Measurements from ENCODE around the gene PCYT2.
A peak's percentile ranks its signal among the peaks of the same experiment; 100 is the strongest.

The PCYT2 gene

DNA sequence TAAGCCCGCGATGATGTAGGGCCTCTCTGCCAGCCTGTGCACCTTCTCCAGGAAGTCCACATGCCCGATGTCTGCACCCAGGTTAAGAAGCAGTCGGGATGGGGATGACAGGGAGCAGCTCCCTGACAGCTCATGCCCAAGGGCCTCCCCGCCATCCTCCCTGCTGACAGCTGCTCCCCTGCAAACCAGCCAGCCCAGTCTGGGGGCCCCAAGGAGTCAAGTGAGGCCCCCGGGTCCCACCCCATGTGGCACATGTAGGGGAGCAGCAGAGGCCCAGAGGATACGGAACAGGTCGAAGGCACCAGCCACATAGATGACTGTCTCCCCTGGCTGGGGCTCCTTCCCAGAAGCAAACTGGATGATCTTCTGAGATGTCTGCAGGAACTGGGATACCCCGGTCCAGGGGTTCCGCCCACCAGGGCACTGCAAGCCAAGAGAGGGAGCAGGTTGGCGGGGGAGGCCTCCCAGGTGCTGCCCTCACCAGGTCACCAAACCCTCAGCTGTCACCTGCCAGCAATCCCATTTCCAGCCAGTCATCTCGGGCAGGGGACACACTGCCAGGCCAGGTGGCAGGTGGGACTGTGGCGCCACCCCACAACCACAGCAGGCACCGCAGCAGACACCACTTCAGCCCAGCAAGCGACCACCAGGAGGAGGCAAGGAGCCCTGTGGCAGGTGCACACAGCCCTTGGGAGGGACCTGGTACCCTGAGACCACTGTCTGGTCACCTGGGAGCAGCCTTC lies 4.6 kb downstream of the PCYT2 start:
- no peak for DNase-seq
- H3K9me3 ChIP-seq (ENCODE audit: insufficient read depth, low read length, severe bottlenecking) = no peaks in the 10 kb centered on the region
- no peak for TF ChIP-seq EZH2 (IDR thresholded peaks at IDR 0.05; ENCODE audit: borderline replicate concordance, low read depth, low read length, severe bottlenecking)
- TF ChIP-seq, protein P1, sequence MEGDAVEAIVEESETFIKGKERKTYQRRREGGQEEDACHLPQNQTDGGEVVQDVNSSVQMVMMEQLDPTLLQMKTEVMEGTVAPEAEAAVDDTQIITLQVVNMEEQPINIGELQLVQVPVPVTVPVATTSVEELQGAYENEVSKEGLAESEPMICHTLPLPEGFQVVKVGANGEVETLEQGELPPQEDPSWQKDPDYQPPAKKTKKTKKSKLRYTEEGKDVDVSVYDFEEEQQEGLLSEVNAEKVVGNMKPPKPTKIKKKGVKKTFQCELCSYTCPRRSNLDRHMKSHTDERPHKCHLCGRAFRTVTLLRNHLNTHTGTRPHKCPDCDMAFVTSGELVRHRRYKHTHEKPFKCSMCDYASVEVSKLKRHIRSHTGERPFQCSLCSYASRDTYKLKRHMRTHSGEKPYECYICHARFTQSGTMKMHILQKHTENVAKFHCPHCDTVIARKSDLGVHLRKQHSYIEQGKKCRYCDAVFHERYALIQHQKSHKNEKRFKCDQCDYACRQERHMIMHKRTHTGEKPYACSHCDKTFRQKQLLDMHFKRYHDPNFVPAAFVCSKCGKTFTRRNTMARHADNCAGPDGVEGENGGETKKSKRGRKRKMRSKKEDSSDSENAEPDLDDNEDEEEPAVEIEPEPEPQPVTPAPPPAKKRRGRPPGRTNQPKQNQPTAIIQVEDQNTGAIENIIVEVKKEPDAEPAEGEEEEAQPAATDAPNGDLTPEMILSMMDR (IDR thresholded peaks at IDR 0.05; ENCODE audit: borderline replicate concordance, extremely low read depth, low read length, poor library complexity, severe bottlenecking) = peak; percentile 34
- no peak overlapping the region for H3K9ac ChIP-seq (ENCODE audit: low read depth, low read length)
- H3K27ac ChIP-seq (ENCODE audit: low read length) = no peak overlapping the region
- H3K27me3 ChIP-seq (ENCODE audit: insufficient read depth, low read length, poor library complexity) = no peaks in the 10 kb centered on the region
- no peak overlapping the region for H2AFZ ChIP-seq (ENCODE audit: low read depth, low read length)
- peaks cover 64% of the 10 kb centered on the region for H3K36me3 ChIP-seq (ENCODE audit: insufficient read depth, low read length)
- H3K79me2 ChIP-seq (ENCODE audit: insufficient read depth, low read length) = peaks cover 21% of the 10 kb centered on the region
- H4K20me1 ChIP-seq (ENCODE audit: insufficient read depth, low read length) = peaks cover 35% of the 10 kb centered on the region
- H3K4me2 ChIP-seq (ENCODE audit: insufficient read depth, low read length) = no peak overlapping the region
- no peak overlapping the region for H3K4me3 ChIP-seq (ENCODE audit: low read depth in 1 of 2, low read length in 2 of 2)
- no peak for ATAC-seq (ENCODE audit: insufficient read depth, low read depth)
- H3K4me1 ChIP-seq (ENCODE audit: insufficient read depth, low read length) = peaks cover 21% of the 10 kb centered on the region

- no peak overlapping the region for H3K9ac ChIP-seq (ENCODE audit: low read depth, low read length)
- no peak overlapping the region for H3K27ac ChIP-seq (ENCODE audit: low read length)
- no peaks in the 10 kb centered on the region for H3K27me3 ChIP-seq (ENCODE audit: insufficient read depth, low read length, poor library complexity)
- H3K4me1 ChIP-seq (ENCODE audit: insufficient read depth, low read length) = peaks cover 19% of the 10 kb centered on the region
- TF ChIP-seq EZH2 (IDR thresholded peaks at IDR 0.05; ENCODE audit: borderline replicate concordance, low read depth, low read length, severe bottlenecking) = no peak
- TF ChIP-seq, protein P1 (IDR thresholded peaks at IDR 0.05; ENCODE audit: borderline replicate concordance, extremely low read depth, low read length, poor library complexity, severe bottlenecking) = no peak
- H2AFZ ChIP-seq (ENCODE audit: low read depth, low read length) = no peak overlapping the region
- peaks cover 34% of the 10 kb centered on the region for H4K20me1 ChIP-seq (ENCODE audit: insufficient read depth, low read length)
- DNase-seq (no peak), ATAC-seq (ENCODE audit: insufficient read depth, low read depth) (no peak)
- no peaks in the 10 kb centered on the region for H3K9me3 ChIP-seq (ENCODE audit: insufficient read depth, low read length, severe bottlenecking)
- no peak overlapping the region for H3K4me2 ChIP-seq (ENCODE audit: insufficient read depth, low read length)
- no peak overlapping the region for H3K4me3 ChIP-seq (ENCODE audit: low read depth in 1 of 2, low read length in 2 of 2)
- H3K36me3 ChIP-seq (ENCODE audit: insufficient read depth, low read length) = peaks cover 68% of the 10 kb centered on the region
- peaks cover 21% of the 10 kb centered on the region for H3K79me2 ChIP-seq (ENCODE audit: insufficient read depth, low read length)
Measured at GRCh38 chr17:81905993-81906392, 5.2 kb downstream of the PCYT2 start.

DNA sequence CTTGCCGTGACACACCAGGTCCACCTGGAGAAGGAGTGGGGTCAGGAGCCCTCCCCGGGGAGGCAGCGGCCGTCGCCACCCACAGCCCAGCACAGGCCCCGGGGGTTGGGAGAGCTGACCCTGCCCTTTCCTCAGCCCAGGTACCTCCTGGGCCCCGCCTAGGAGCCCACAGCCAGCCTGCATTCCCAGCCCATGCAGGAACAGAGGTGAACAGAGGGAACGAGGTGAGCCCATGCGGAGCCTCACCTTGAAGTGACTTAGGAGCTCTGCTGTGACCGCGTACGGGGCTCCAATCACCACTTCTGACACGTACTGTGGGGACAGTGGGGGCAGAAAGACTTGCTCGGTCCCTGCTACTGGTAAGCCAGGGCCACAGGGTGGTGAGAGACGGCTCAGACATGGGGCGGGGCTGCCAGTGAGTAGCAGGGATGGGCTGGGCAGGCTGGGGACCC lies 5.7 kb downstream of the PCYT2 start:
- Histone ChIP-seq H2AFZ (ENCODE audit: low read depth, low read length) (no peak overlapping the region), H3K4me3 (ENCODE audit: low read depth in 1 of 2, low read length in 2 of 2) (no peak overlapping the region), H3K4me1 (ENCODE audit: insufficient read depth, low read length) (peaks cover 15% of the 10 kb centered on the region), H3K27me3 (ENCODE audit: insufficient read depth, low read length, poor library complexity) (no peaks in the 10 kb centered on the region), H3K79me2 (ENCODE audit: insufficient read depth, low read length) (peaks cover 16% of the 10 kb centered on the region), H4K20me1 (ENCODE audit: insufficient read depth, low read length) (peaks cover 33% of the 10 kb centered on the region), H3K9ac (ENCODE audit: low read depth, low read length) (no peak overlapping the region), H3K27ac (ENCODE audit: low read length) (no peak overlapping the region), H3K4me2 (ENCODE audit: insufficient read depth, low read length) (no peak overlapping the region), H3K36me3 (ENCODE audit: insufficient read depth, low read length) (peaks cover 73% of the 10 kb centered on the region), H3K9me3 (ENCODE audit: insufficient read depth, low read length, severe bottlenecking) (no peaks in the 10 kb centered on the region)
- no peak for TF ChIP-seq EZH2 (IDR thresholded peaks at IDR 0.05; ENCODE audit: borderline replicate concordance, low read depth, low read length, severe bottlenecking)
- TF ChIP-seq, protein P1 (IDR thresholded peaks at IDR 0.05; ENCODE audit: borderline replicate concordance, extremely low read depth, low read length, poor library complexity, severe bottlenecking) = no peak
- ATAC-seq (ENCODE audit: insufficient read depth, low read depth) (no peak), DNase-seq (no peak)

Measured in DND-41 (cell line).